IMR-90 (cell line): Measurements from ENCODE around the gene DNAJC17.

Experiments used
- BHLHE40 ChIP-seq: fragments of 150-350 bp; IDR thresholded peaks from 2 replicates; pipeline ENCODE4 v1.6.1; 2016; ENCODE audit warnings: mild to moderate bottlenecking, low read depth, low read length
- CEBPB ChIP-seq: IDR thresholded peaks from 2 replicates; pipeline ENCODE4 v1.6.1; 2012; ENCODE audit warnings: low read depth, low read length, improper control_type of control experiment
- CHD1 ChIP-seq: IDR thresholded peaks from 2 replicates; pipeline ENCODE4 v1.6.1; 2012; ENCODE audit warnings: low read depth, low read length, improper control_type of control experiment
- POLR2A ChIP-seq: IDR thresholded peaks from 2 replicates; pipeline ENCODE4 v1.6.1; 2012; ENCODE audit warnings: mild to moderate bottlenecking, low read depth, low read length
- RAD21 ChIP-seq: IDR thresholded peaks from 2 replicates; pipeline ENCODE4 v1.6.1; 2012; ENCODE audit warnings: low read length, improper control_type of control experiment
- RCOR1 ChIP-seq: IDR thresholded peaks from 2 replicates; pipeline ENCODE4 v1.6.1; 2012; ENCODE audit warnings: mild to moderate bottlenecking, low read length, improper control_type of control experiment; ENCODE audit not compliant: insufficient replicate concordance
- RFX5 ChIP-seq: IDR thresholded peaks from 2 replicates; pipeline ENCODE4 v1.8.0; 2012; ENCODE audit warnings: low read depth, mild to moderate bottlenecking, low read length, moderate library complexity
- SMC3 ChIP-seq: fragments of 150-350 bp; IDR thresholded peaks from 2 replicates; pipeline ENCODE4 v1.6.1; 2016; ENCODE audit warnings: low read depth, mild to moderate bottlenecking, antibody characterized with exemption, low read length, moderate library complexity
- TF ChIP-seq, protein P1 (sequence below): fragments of 150-350 bp; IDR thresholded peaks from 2 replicates; pipeline ENCODE4 v1.6.1; 2017; ENCODE audit warnings: mild to moderate bottlenecking, antibody characterized with exemption, low read length, low read depth
- TF ChIP-seq, protein P2 (sequence below): conservative IDR thresholded peaks from 2 replicates; pipeline ENCODE4 v1.5.1; 2012; ENCODE audit warnings: mild to moderate bottlenecking, low read depth, low read length, improper control_type of control experiment

DNA sequence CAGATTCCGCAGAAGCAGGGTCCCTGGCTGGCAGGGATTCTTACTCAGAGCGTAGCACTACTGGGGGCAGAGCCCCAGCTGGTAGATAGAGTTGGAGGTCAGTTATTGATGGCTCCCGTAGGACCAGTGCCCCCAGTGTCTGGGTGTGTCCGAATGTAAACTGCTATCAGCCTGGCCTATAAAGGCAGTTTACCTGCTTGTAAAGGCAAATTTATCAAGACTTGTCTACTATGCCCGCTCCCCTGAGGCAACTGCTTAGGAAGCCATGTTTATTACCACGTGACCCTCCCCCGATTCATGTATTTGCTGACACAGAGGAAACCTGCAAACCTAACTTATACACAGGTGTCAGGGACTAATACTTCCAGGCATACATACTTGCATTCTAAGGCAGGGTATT lies 21.8 kb upstream of the DNAJC17 start:
- TF ChIP-seq, protein P1, sequence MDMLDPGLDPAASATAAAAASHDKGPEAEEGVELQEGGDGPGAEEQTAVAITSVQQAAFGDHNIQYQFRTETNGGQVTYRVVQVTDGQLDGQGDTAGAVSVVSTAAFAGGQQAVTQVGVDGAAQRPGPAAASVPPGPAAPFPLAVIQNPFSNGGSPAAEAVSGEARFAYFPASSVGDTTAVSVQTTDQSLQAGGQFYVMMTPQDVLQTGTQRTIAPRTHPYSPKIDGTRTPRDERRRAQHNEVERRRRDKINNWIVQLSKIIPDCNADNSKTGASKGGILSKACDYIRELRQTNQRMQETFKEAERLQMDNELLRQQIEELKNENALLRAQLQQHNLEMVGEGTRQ: no peak
- TF ChIP-seq, protein P2, sequence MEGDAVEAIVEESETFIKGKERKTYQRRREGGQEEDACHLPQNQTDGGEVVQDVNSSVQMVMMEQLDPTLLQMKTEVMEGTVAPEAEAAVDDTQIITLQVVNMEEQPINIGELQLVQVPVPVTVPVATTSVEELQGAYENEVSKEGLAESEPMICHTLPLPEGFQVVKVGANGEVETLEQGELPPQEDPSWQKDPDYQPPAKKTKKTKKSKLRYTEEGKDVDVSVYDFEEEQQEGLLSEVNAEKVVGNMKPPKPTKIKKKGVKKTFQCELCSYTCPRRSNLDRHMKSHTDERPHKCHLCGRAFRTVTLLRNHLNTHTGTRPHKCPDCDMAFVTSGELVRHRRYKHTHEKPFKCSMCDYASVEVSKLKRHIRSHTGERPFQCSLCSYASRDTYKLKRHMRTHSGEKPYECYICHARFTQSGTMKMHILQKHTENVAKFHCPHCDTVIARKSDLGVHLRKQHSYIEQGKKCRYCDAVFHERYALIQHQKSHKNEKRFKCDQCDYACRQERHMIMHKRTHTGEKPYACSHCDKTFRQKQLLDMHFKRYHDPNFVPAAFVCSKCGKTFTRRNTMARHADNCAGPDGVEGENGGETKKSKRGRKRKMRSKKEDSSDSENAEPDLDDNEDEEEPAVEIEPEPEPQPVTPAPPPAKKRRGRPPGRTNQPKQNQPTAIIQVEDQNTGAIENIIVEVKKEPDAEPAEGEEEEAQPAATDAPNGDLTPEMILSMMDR: no peak
- TF ChIP-seq BHLHE40 (no peak), SMC3 (no peak), POLR2A (no peak), RAD21 (no peak), CEBPB (no peak), RCOR1 (no peak), RFX5 (no peak), CHD1 (no peak)
